SK-N-MC (cell line): Measurements from ENCODE around the gene VAMP2.

Experiments
- DNase-seq: peaks from one replicate; pipeline ENCODE4 v3.0.0-alpha.2; 2011; ENCODE audit warnings: low read depth, low spot score
- H3K27ac ChIP-seq: fragments of 200-600 bp; sonication (generic); 2 replicates; pipeline ENCODE4 v1.5.1; 2016; ENCODE audit warnings: mixed run types
- H3K36me3 ChIP-seq: fragments of 200-600 bp; sonication (generic); 2 replicates; pipeline ENCODE4 v1.6.1; 2017; ENCODE audit warnings: antibody characterized with exemption, low read length, mixed read lengths; ENCODE audit not compliant: insufficient read depth
- H3K4me3 ChIP-seq: fragments of 200-600 bp; sonication (generic); 2 replicates; pipeline ENCODE4 v1.5.1; 2016
- H3K9ac ChIP-seq: fragments of 200-600 bp; sonication (generic); 2 replicates; pipeline ENCODE4 v1.8.0; 2017; ENCODE audit warnings: mixed run types, mixed read lengths; ENCODE audit not compliant: insufficient read length
- H3K9me3 ChIP-seq: fragments of 200-600 bp; sonication (generic); 2 replicates; pipeline ENCODE4 v1.6.1; 2017; ENCODE audit warnings: low read depth, mild to moderate bottlenecking, antibody characterized with exemption, low read length, moderate library complexity, mixed read lengths
- EZH2 ChIP-seq: fragments of 200-600 bp; sonication (generic); IDR thresholded peaks from one replicate; pipeline ENCODE4 v1.6.1; 2017; ENCODE audit warnings: antibody characterized with exemption
- FOXP2 ChIP-seq: optimal IDR thresholded peaks from 2 replicates; pipeline ENCODE3; 2011; ENCODE audit warnings: mild to moderate bottlenecking, moderate library complexity; ENCODE audit not compliant: insufficient read depth; ENCODE audit errors: extremely low read length, control extremely low read depth
- POLR2AphosphoS5 ChIP-seq: IDR thresholded peaks from 2 replicates; pipeline ENCODE4 v1.6.1; 2012; ENCODE audit warnings: mild to moderate bottlenecking, low read depth, low read length, borderline replicate concordance

VAMP2 gene

GRCh38 chr17:8164815-8165131, 2.0 kb upstream of the VAMP2 start:
- Histone ChIP-seq H3K4me3 (no peak overlapping the region), H3K27ac (peak overlapping the region; percentile 29; the same call in 1 of the 2 replicates), H3K9ac (no peak overlapping the region), H3K36me3 (peaks cover 7% of the 10 kb centered on the region; the same call in 1 of the 2 replicates), H3K9me3 (no peaks in the 10 kb centered on the region)
- TF ChIP-seq EZH2 (no peak), FOXP2 (no peak), POLR2AphosphoS5 (no peak)
- no peak for DNase-seq

DNA sequence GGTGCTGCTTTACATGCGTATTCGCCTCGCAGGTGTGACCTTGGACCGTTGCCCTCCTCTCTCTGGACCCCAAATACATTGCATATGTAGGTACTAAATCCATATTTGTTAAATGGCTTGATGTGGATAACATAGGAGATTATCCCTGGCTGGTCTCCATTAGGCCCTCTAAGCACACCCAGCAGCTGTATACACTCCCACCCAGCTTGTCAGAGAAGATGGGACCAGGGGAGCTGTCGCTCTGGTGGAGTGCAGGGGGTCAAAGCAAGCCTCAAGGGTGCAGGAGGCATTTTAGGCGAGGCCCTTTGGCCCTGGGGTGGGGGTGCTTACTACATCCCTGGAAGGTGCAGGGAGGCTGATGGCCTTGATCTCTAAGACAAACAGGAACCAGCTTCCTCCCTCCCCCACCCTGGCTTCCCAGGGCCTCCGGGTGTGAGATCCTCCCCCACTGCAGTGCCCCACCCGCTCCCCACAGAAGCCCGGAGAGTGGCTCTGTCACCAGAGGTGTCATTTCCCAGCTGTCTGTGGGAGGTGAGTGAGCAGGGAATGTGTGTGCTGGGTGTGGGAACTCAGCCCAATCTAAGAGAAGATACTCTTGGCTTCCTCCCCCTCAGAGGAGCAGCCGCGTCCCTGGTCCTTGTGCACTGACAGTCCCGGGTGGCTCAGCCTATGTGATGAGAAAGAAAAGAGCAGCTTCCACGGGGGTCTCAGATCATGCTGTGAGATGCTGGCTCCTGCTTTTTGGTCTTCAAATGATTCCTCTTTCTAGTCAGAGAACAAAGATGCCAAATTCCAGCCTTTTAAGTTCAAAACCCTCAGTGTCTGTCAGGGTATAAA, 1.4 kb upstream of the VAMP2 start:
- Histone ChIP-seq H3K9ac (peak overlapping the region; percentile 32), H3K36me3 (peaks cover 13% of the 10 kb centered on the region; the same call in 1 of the 2 replicates), H3K27ac (peak overlapping the region; percentile 29), H3K4me3 (peak overlapping the region; percentile 38; the same call in 1 of the 2 replicates), H3K9me3 (no peaks in the 10 kb centered on the region)
- no peak for DNase-seq
- no peak for TF ChIP-seq FOXP2
- TF ChIP-seq EZH2, result no peak
- TF ChIP-seq POLR2AphosphoS5, result no peak

DNA sequence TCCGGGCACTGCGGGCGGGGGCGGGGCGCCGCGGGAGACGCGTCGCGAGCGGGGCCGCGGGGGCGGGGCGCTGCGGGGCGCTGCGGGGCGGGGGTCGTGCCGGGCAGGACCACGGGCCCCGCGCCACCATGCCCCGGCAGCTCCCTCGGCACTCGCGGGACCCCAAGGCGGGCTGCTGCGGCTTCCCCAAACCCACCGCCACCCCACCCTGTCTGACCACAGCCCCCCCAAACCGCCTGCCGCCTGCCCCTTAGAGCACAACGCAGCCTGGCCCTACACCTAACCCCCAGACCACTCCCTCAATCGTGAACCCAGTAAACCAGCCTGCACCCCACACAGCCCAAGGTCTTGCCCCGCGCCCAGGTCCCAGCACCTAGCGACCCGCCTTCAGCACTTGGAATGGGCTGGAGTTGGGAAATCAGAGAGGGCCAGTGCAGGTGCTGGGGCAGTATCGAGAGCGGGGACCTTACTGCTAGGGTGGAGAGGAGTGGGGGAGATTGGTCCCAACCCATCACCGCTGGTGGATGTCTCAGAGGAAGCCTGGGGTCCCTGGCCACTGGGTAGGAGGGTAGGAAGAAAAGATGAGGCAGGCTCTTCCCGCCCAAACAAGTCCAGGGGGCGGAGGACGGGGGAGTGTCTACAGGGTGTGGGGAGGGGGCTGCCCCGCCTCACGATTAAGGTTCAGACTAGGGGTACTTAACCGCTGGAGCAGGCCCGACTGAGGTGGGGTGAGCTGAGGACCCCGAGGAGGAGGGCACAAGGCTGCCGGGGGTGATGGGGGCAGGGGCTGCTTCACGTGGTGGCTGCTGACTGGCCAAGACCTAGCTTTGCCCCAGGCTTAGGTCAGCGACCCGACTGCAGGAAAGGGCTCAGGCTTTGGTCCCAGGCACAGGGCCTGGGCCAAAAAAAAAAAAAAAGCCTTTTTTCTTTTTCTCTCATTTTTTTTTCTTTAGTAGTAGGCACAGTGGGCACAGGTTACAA, 539 bp upstream of the VAMP2 start:
- no peak for TF ChIP-seq POLR2AphosphoS5
- TF ChIP-seq EZH2, result no peak
- TF ChIP-seq FOXP2, result no peak
- H3K27ac ChIP-seq, result peak overlapping the region; percentile 30
- peak overlapping the region; percentile 63 for H3K9ac ChIP-seq
- peaks cover 13% of the 10 kb centered on the region; the same call in 1 of the 2 replicates for H3K36me3 ChIP-seq
- DNase-seq, result no peak
- peak overlapping the region; percentile 95 for H3K4me3 ChIP-seq
- no peaks in the 10 kb centered on the region for H3K9me3 ChIP-seq

GRCh38 chr17:8161289-8162232, 1.2 kb downstream of the VAMP2 start:
- TF ChIP-seq EZH2 (no peak), FOXP2 (no peak)
- peak overlapping the region; percentile 95 for H3K4me3 ChIP-seq
- H3K9me3 ChIP-seq, result no peaks in the 10 kb centered on the region
- H3K27ac ChIP-seq, result peak overlapping the region; percentile 51
- DNase-seq, result no peak
- peaks cover 13% of the 10 kb centered on the region; the same call in 1 of the 2 replicates for H3K36me3 ChIP-seq
- H3K9ac ChIP-seq, result peak overlapping the region; percentile 97

GRCh38 chr17:8160741-8161221, 2.0 kb downstream of the VAMP2 start:
- no peak overlapping the region for H3K4me3 ChIP-seq
- no peak overlapping the region for H3K9ac ChIP-seq
- DNase-seq, result no peak
- TF ChIP-seq FOXP2 (no peak), POLR2AphosphoS5 (no peak), EZH2 (no peak)
- H3K36me3 ChIP-seq, result peaks cover 13% of the 10 kb centered on the region; the same call in 1 of the 2 replicates
- peak overlapping the region; percentile 51 for H3K27ac ChIP-seq
- H3K9me3 ChIP-seq, result no peaks in the 10 kb centered on the region

DNA sequence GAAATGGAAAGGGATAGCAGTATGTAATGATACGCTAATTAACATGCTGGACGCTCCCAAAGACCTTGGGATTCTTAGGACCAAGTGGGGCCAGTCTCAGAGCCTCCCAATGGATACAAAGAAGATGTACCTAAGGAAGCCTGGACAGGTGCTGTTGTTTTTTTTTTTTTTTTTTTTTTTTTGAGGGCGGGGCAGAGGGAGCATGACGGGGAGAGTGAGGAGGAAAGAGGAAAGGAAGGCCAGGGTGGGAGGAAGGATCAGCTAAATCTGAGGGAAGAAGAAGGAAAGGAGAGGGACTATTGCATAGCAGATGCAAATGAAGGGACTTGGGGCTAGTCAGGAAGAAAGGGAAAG, 2.5 kb downstream of the VAMP2 start:
- H3K27ac ChIP-seq, result no peak overlapping the region
- H3K4me3 ChIP-seq, result no peak overlapping the region
- peaks cover 13% of the 10 kb centered on the region; the same call in 1 of the 2 replicates for H3K36me3 ChIP-seq
- DNase-seq, result no peak
- TF ChIP-seq EZH2 (no peak), FOXP2 (no peak), POLR2AphosphoS5 (no peak)
- no peak overlapping the region for H3K9ac ChIP-seq
- H3K9me3 ChIP-seq, result no peaks in the 10 kb centered on the region

DNA sequence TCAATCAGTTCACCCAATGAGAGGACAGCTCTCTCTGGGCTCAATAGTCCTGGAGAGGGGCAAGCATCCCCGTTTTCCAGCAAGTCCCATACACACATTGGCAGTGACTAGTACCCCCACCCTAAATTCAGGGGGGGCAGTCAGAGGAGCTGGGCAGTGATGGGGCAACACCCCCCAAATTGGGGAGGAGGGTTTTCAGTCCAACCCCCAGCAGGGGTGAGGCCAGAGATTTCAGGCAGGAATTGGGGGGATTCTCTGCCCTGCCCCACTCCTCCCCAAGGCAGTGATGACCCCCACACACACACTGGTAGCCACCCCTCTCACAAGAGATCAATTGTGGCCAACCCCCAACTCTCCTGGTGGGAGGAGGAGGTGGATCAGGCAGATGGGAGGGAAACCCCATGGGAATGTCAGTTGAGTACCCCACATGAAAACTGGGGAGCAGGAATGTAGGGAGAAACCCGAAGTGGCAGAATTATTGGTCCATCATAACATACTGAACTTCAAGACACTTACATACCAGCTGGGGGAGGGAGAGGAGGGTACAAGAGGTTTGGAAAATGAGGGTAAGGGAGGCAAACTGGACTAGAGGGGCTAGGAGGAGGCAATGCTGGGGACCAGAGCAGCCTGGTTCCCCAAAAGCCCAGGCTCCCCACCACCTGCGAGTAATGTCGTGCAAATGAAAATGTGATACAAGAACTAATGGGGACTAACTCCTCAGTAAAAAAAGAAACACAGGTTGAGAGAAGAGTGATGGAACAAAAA, 3.1 kb downstream of the VAMP2 start:
- Histone ChIP-seq H3K9me3 (no peaks in the 10 kb centered on the region), H3K36me3 (peaks cover 13% of the 10 kb centered on the region; the same call in 1 of the 2 replicates), H3K27ac (no peak overlapping the region), H3K9ac (no peak overlapping the region), H3K4me3 (no peak overlapping the region)
- no peak for TF ChIP-seq FOXP2
- TF ChIP-seq POLR2AphosphoS5, result no peak
- TF ChIP-seq EZH2, result no peak
- no peak for DNase-seq
